Coronary artery (tissue), 2 donors: ENCODE results near the gene PPP1R27.

Experiments used
- DNase-seq: peaks from one replicate; pipeline ENCODE4 v3.0.0-alpha.2; 2017; ENCODE audit warnings: low spot score
- H3K27ac ChIP-seq, 2 donors: fragments of 200-600 bp; sonication (generic); one replicate each; pipeline ENCODE4 v1.5.1; 2016 to 2019
- H3K4me3 ChIP-seq: fragments of 200-600 bp; sonication (generic); 2 replicates; pipeline ENCODE4 v1.5.1; 2016; ENCODE audit warnings: mild to moderate bottlenecking, moderate library complexity
- CTCF ChIP-seq: fragments of 200-600 bp; sonication (generic); IDR thresholded peaks from one replicate; pipeline ENCODE4 v1.5.1; 2019; ENCODE audit warnings: antibody characterized with exemption

PPP1R27 gene

GRCh38 chr17:81822996-81823819 is 11.6 kb downstream of the PPP1R27 start:
- Histone ChIP-seq H3K4me3 (no peak overlapping the region), H3K27ac (no peak overlapping the region)
- no peak for TF ChIP-seq CTCF
- no peak for DNase-seq

- H3K4me3 ChIP-seq, result no peak overlapping the region
- DNase-seq, result no peak
- H3K27ac ChIP-seq, result peak overlapping the region in 1 of 2 donors; percentile 66
- no peak for TF ChIP-seq CTCF
Observed at GRCh38 chr17:81822312-81822637, 12.6 kb downstream of the PPP1R27 start.

- Histone ChIP-seq H3K4me3 (peak overlapping the region; percentile 8), H3K27ac (peak overlapping the region in 1 of 2 donors; percentile 66)
- peak; percentile 28 for TF ChIP-seq CTCF
- DNase-seq, result no peak
Observed at GRCh38 chr17:81821603-81822311, 13.1 kb downstream of the PPP1R27 start.

GRCh38 chr17:81821147-81821546 is 13.7 kb downstream of the PPP1R27 start:
- Histone ChIP-seq H3K27ac (peak overlapping the region in 1 of 2 donors; percentile 66), H3K4me3 (no peak overlapping the region)
- TF ChIP-seq CTCF, result no peak
- DNase-seq, result no peak

- no peak for TF ChIP-seq CTCF
- no peak for DNase-seq
- Histone ChIP-seq H3K4me3 (no peak overlapping the region), H3K27ac (no peak overlapping the region)
Observed at GRCh38 chr17:81819708-81820107, 15.1 kb downstream of the PPP1R27 start.

- no peak for DNase-seq
- no peak for TF ChIP-seq CTCF
Observed at GRCh38 chr17:81817758-81818147, 17.1 kb downstream of the PPP1R27 start.

GRCh38 chr17:81815646-81815986 is 19.2 kb downstream of the PPP1R27 start:
- Histone ChIP-seq H3K4me3 (no peak overlapping the region), H3K27ac (no peak overlapping the region)
- TF ChIP-seq CTCF, result no peak

More at GRCh38 chr17:81817758-81818147, 17.1 kb downstream of the PPP1R27 start:
- Histone ChIP-seq H3K27ac (no peak overlapping the region), H3K4me3 (no peak overlapping the region)

More at GRCh38 chr17:81815646-81815986, 19.2 kb downstream of the PPP1R27 start:
- no peak for DNase-seq
